Muscle layer of colon (tissue), 2 donors: ENCODE results near the gene DNMT3B.

Experiments
- H3K27ac ChIP-seq: one replicate; pipeline ENCODE4 v1.7.0; 2013; ENCODE audit warnings: low read depth, mild to moderate bottlenecking, low read length, moderate library complexity
- H3K27me3 ChIP-seq, 2 donors: one replicate each; pipeline ENCODE4 v1.7.0; 2013; ENCODE audit warnings: low read length in 2 of 2, mild to moderate bottlenecking in 2 of 2; ENCODE audit not compliant: insufficient read depth in 2 of 2, control insufficient read depth in 1 of 2
- H3K36me3 ChIP-seq: one replicate; pipeline ENCODE4 v1.7.0; 2013; ENCODE audit warnings: mild to moderate bottlenecking, low read length; ENCODE audit not compliant: insufficient read depth
- H3K4me1 ChIP-seq: one replicate; pipeline ENCODE4 v1.7.0; 2013; ENCODE audit warnings: mild to moderate bottlenecking, low read length; ENCODE audit not compliant: insufficient read depth
- H3K4me3 ChIP-seq, 2 donors: one replicate each; pipeline ENCODE4 v1.7.0; 2013; ENCODE audit warnings: low read length in 2 of 2, low read depth in 1 of 2, mild to moderate bottlenecking in 1 of 2, moderate library complexity in 1 of 2
- H3K9ac ChIP-seq: one replicate; pipeline ENCODE4 v1.7.0; 2013; ENCODE audit warnings: low read length
- H3K9me3 ChIP-seq: one replicate; pipeline ENCODE4 v1.7.0; 2013; ENCODE audit warnings: mild to moderate bottlenecking, low read length
- donor health status: abdominal sarcoma.
- donor health status: Adenocarcinoma of cecum.

The DNMT3B gene

GRCh38 chr20:32798046-32798981, 36.1 kb downstream of the DNMT3B start:
- H3K9ac ChIP-seq, result no peak overlapping the region
- no peaks in the 10 kb centered on the region for H3K9me3 ChIP-seq
- no peaks in the 10 kb centered on the region for H3K4me1 ChIP-seq
- no peak overlapping the region for H3K4me3 ChIP-seq
- no peaks in the 10 kb centered on the region for H3K27me3 ChIP-seq
- H3K36me3 ChIP-seq, result no peaks in the 10 kb centered on the region
- H3K27ac ChIP-seq, result no peak overlapping the region

GRCh38 chr20:32803092-32803491, 40.9 kb downstream of the DNMT3B start:
- Histone ChIP-seq H3K4me1 (no peaks in the 10 kb centered on the region), H3K27me3 (no peaks in the 10 kb centered on the region), H3K27ac (no peak overlapping the region), H3K9ac (no peak overlapping the region), H3K36me3 (no peaks in the 10 kb centered on the region), H3K4me3 (no peak overlapping the region), H3K9me3 (no peaks in the 10 kb centered on the region)

GRCh38 chr20:32804022-32804715, 42.0 kb downstream of the DNMT3B start:
- Histone ChIP-seq H3K4me3 (no peak overlapping the region), H3K9me3 (no peaks in the 10 kb centered on the region), H3K36me3 (no peaks in the 10 kb centered on the region), H3K27me3 (no peaks in the 10 kb centered on the region), H3K27ac (no peak overlapping the region), H3K4me1 (no peaks in the 10 kb centered on the region), H3K9ac (no peak overlapping the region)

- H3K9me3 ChIP-seq, result no peaks in the 10 kb centered on the region
- no peak overlapping the region for H3K27ac ChIP-seq
- H3K4me3 ChIP-seq, result no peak overlapping the region
- no peaks in the 10 kb centered on the region for H3K27me3 ChIP-seq
- no peaks in the 10 kb centered on the region for H3K36me3 ChIP-seq
- no peak overlapping the region for H3K9ac ChIP-seq
- H3K4me1 ChIP-seq, result no peaks in the 10 kb centered on the region
Measured at GRCh38 chr20:32804817-32805216, 42.6 kb downstream of the DNMT3B start.

- H3K9ac ChIP-seq, result no peak overlapping the region
- no peaks in the 10 kb centered on the region for H3K27me3 ChIP-seq
- no peaks in the 10 kb centered on the region for H3K4me1 ChIP-seq
- H3K4me3 ChIP-seq, result no peak overlapping the region
- H3K27ac ChIP-seq, result no peak overlapping the region
- H3K9me3 ChIP-seq, result no peaks in the 10 kb centered on the region
- no peaks in the 10 kb centered on the region for H3K36me3 ChIP-seq
Measured at GRCh38 chr20:32805721-32806120, 43.5 kb downstream of the DNMT3B start.

- Histone ChIP-seq H3K27ac (no peak overlapping the region), H3K4me3 (no peak overlapping the region), H3K9me3 (no peaks in the 10 kb centered on the region), H3K9ac (no peak overlapping the region), H3K27me3 (no peaks in the 10 kb centered on the region), H3K4me1 (no peaks in the 10 kb centered on the region), H3K36me3 (no peaks in the 10 kb centered on the region)
Measured at GRCh38 chr20:32806356-32806755, 44.2 kb downstream of the DNMT3B start.

- Histone ChIP-seq H3K9me3 (no peaks in the 10 kb centered on the region), H3K4me3 (no peak overlapping the region), H3K4me1 (no peaks in the 10 kb centered on the region), H3K27ac (no peak overlapping the region), H3K36me3 (no peaks in the 10 kb centered on the region), H3K27me3 (no peaks in the 10 kb centered on the region), H3K9ac (no peak overlapping the region)
Measured at GRCh38 chr20:32807706-32808105, 45.5 kb downstream of the DNMT3B start.

- H3K4me1 ChIP-seq, result no peaks in the 10 kb centered on the region
- no peaks in the 10 kb centered on the region for H3K27me3 ChIP-seq
- H3K9me3 ChIP-seq, result no peaks in the 10 kb centered on the region
- no peaks in the 10 kb centered on the region for H3K36me3 ChIP-seq
- no peak overlapping the region for H3K9ac ChIP-seq
- no peak overlapping the region for H3K4me3 ChIP-seq
- H3K27ac ChIP-seq, result no peak overlapping the region
Measured at GRCh38 chr20:32808438-32808837, 46.3 kb downstream of the DNMT3B start.

- H3K9me3 ChIP-seq, result no peaks in the 10 kb centered on the region
- H3K27me3 ChIP-seq, result no peaks in the 10 kb centered on the region
- H3K4me3 ChIP-seq, result no peak overlapping the region
- no peaks in the 10 kb centered on the region for H3K4me1 ChIP-seq
- no peak overlapping the region for H3K9ac ChIP-seq
- H3K36me3 ChIP-seq, result no peaks in the 10 kb centered on the region
- no peak overlapping the region for H3K27ac ChIP-seq
Measured at GRCh38 chr20:32809907-32810306, 47.7 kb downstream of the DNMT3B start.

- Histone ChIP-seq H3K36me3 (no peaks in the 10 kb centered on the region), H3K4me3 (no peak overlapping the region), H3K9ac (no peak overlapping the region), H3K27ac (no peak overlapping the region), H3K27me3 (no peaks in the 10 kb centered on the region), H3K4me1 (no peaks in the 10 kb centered on the region), H3K9me3 (no peaks in the 10 kb centered on the region)
Measured at GRCh38 chr20:32810941-32811340, 48.8 kb downstream of the DNMT3B start.

GRCh38 chr20:32811886-32812285, 49.7 kb downstream of the DNMT3B start:
- Histone ChIP-seq H3K27me3 (no peaks in the 10 kb centered on the region), H3K4me1 (no peaks in the 10 kb centered on the region), H3K27ac (no peak overlapping the region), H3K4me3 (no peak overlapping the region), H3K36me3 (no peaks in the 10 kb centered on the region), H3K9ac (no peak overlapping the region), H3K9me3 (no peaks in the 10 kb centered on the region)
